C4-2B (cell line): ENCODE results near the gene KCNJ6.

Experiments used
- H3K27ac ChIP-seq: fragments of 450-650 bp; 2 replicates; pipeline ENCODE4 v1.5.1; 2017
- CTCF ChIP-seq: fragments of 450-650 bp; conservative IDR thresholded peaks from 2 replicates; pipeline ENCODE4 v1.5.1; 2017; ENCODE audit warnings: mild to moderate bottlenecking
- ZFX ChIP-seq: fragments of 450-650 bp; IDR thresholded peaks from 2 replicates; pipeline ENCODE4 v1.6.1; 2017

KCNJ6 gene

GRCh38 chr21:37628362-37628761 lies 287.9 kb downstream of the KCNJ6 start:
- TF ChIP-seq ZFX (no peak), CTCF (no peak)
- no peak overlapping the region for H3K27ac ChIP-seq

- no peak overlapping the region for H3K27ac ChIP-seq
These were observed 288.7 kb downstream of the KCNJ6 start for GRCh38 chr21:37627561-37627960.

DNA sequence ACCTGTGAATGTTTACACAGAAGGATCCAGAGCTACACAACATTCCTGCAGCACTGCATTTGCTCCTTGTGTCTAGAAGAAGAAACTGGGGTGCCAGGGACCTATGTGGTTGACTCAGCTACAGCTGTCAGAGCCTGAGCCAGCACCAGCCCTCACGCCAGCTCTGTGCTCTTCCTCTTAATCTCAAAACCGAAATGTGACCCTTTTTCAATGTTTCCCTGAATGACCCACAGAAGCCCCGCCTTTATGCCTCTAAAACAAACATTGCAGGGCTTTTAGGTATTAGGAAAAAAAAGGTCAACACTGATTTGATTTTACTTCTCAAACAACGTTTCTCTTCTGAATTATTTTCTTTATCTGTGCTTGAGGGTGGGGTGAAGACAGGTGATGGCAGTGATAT lies 289.2 kb downstream of the KCNJ6 start:
- H3K27ac ChIP-seq: peak overlapping the region; percentile 28; the same call in 1 of the 2 replicates
- TF ChIP-seq CTCF (no peak), ZFX (no peak)

More at GRCh38 chr21:37627561-37627960, 288.7 kb downstream of the KCNJ6 start:
- no peak for TF ChIP-seq ZFX
- no peak for TF ChIP-seq CTCF

DNA sequence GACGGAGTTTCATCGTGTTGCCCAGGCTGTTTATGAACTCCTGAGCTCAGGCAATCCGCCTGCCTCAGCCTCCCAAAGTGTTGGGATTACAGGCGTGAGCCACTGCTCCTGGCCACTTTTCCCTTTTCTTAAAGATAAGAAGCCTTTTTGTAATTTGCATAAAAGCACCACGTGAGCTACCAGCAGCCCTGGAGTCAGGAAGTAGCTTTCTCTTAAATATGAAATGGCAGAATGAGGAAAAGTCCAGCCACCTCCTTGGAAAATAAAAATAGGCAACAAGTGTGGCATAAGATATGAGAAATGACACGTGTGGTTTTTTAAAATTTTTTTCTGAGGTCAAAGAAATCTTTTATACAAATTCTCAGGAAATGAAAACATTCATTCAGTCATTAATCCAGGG lies 289.9 kb downstream of the KCNJ6 start:
- H3K27ac ChIP-seq: no peak overlapping the region
- TF ChIP-seq ZFX (no peak), CTCF (no peak)

DNA sequence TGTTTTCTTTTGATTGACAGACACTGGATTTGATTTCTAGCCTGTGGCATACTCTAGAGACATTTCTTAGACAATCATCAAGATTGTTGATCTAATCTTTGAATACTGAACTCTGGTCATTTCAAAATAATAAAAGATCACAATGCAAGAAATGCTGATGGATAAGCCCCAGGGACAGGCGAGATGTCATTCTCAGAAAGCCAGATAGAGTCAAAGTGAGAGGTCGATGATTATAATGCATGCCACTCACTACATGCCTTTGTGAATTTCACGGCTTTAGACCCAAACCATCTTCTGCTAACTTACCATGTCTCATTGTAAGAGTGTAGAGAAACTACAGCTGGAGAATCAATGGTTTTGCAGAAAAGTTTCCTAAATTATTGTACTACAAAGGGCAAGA lies 292.6 kb downstream of the KCNJ6 start:
- no peak overlapping the region for H3K27ac ChIP-seq
- TF ChIP-seq CTCF: no peak
- TF ChIP-seq ZFX: no peak

- H3K27ac ChIP-seq: no peak overlapping the region
- TF ChIP-seq CTCF (no peak), ZFX (no peak)
These were observed 293.1 kb downstream of the KCNJ6 start for GRCh38 chr21:37623183-37623582.

DNA sequence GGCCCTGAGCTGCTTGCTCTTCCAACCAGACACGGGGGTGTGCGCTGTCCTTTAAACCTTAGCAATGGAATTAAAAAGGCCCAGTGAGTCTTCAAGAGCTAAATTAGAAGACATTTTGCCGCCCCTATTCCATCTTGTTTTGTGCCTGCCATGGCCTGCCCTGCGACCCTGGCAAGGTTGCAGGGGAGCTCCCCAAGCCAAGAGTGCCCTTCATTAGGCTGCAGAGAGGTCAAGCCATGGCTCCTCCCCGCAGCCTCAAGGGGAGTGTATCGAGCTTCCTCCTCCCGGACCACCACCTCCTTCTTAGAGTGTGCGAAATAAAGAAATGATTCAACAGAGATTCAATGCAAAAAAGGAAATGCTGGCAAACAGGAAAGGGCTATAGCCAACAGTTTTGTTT lies 293.5 kb downstream of the KCNJ6 start:
- TF ChIP-seq ZFX (no peak), CTCF (no peak)
- no peak overlapping the region for H3K27ac ChIP-seq

DNA sequence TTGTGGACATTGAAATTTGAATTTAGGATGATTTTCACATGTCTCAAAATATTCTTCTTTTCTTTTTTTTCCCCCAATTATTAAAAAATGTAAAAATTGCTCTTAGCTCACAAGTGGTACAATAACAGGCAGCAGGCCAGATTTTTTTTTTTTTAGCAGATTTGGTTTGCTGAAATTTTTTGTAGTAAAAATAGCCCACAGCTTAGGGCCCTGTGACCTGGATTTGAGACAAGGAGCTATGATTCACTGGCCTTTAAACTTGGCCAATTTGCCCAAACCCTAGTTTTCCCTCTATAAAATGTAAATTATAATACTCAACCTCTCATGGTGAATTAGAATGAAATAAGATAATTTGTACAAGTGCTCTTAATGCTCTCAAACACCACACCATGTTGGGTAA lies 295.9 kb downstream of the KCNJ6 start:
- TF ChIP-seq ZFX (no peak), CTCF (no peak)
- no peak overlapping the region for H3K27ac ChIP-seq
